NCI-H146 treated with DMSO at 0.1 percent for 48 hours (cell line): ENCODE measurements around the gene NRP2.
A peak's percentile ranks its signal among the peaks of the same experiment; 100 is the strongest.

Experiments
- DNase-seq: peaks from one replicate; lab custom pipeline; 2025; ENCODE audit not compliant: unreplicated experiment; lab: John Stamatoyannopoulos, UW

Gene NRP2, protein sequence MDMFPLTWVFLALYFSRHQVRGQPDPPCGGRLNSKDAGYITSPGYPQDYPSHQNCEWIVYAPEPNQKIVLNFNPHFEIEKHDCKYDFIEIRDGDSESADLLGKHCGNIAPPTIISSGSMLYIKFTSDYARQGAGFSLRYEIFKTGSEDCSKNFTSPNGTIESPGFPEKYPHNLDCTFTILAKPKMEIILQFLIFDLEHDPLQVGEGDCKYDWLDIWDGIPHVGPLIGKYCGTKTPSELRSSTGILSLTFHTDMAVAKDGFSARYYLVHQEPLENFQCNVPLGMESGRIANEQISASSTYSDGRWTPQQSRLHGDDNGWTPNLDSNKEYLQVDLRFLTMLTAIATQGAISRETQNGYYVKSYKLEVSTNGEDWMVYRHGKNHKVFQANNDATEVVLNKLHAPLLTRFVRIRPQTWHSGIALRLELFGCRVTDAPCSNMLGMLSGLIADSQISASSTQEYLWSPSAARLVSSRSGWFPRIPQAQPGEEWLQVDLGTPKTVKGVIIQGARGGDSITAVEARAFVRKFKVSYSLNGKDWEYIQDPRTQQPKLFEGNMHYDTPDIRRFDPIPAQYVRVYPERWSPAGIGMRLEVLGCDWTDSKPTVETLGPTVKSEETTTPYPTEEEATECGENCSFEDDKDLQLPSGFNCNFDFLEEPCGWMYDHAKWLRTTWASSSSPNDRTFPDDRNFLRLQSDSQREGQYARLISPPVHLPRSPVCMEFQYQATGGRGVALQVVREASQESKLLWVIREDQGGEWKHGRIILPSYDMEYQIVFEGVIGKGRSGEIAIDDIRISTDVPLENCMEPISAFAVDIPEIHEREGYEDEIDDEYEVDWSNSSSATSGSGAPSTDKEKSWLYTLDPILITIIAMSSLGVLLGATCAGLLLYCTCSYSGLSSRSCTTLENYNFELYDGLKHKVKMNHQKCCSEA

DNA sequence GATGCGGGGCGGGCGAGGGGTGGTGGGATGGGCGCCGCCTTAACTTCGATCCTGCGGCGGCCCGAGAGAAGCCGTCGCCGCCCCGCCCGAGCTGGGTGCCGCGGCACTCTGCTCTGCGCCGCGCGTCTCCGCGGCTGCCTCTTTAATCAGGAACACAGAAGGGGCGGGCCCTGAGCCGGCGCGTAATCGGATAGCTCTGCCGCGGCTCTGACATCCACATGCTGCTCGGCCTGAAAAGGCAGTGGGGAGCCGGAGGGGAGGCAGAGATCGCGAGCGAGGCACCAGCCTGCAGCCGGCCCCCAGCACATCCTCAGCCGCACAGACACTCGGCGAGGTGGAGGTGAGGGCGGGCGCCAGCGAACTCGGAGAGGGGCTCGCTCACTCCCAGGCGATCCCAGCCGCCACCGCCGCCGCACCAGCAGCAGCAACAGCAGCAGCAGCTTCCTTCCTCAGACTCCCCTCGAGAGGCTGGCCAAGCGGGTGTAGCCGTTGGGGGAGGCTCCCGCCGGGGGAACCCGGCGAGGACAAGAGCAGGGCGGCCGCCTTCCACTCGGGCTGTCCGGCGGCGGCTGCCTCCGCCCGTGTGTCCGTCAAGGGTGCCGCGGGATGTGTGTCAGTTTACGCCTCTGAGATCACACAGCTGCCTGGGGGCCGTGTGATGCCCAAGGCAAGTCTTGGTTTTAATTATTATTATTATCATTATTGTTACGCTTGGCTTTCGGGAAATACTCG, at the start of gene NRP2:
Gene NRP2 (plus strand): TSS at position 263 of the 732 bp plus-strand sequence. CDS start 790 bp downstream, outside the sequence.
- DNase-seq = peak; percentile 61

DNA sequence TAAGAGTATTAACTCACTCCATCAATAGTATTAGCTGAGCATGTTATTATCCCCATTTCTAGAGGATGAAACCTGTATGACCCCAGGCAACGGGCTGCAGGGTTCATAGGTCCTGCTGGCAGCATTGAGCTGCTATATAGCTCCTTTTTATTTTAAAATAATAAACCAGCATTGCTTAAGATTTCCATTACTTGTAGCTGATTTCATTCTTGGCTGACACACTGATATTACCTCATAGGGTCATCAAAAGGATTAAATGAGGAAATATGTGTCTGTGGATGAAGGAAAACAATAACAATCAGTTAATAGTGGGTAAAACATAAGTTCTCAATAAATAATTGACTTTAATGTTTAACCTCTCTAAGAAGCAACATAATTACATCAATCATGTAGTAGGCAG, 48.3 kb upstream of the NRP2 start:
- DNase-seq = no peak

DNA sequence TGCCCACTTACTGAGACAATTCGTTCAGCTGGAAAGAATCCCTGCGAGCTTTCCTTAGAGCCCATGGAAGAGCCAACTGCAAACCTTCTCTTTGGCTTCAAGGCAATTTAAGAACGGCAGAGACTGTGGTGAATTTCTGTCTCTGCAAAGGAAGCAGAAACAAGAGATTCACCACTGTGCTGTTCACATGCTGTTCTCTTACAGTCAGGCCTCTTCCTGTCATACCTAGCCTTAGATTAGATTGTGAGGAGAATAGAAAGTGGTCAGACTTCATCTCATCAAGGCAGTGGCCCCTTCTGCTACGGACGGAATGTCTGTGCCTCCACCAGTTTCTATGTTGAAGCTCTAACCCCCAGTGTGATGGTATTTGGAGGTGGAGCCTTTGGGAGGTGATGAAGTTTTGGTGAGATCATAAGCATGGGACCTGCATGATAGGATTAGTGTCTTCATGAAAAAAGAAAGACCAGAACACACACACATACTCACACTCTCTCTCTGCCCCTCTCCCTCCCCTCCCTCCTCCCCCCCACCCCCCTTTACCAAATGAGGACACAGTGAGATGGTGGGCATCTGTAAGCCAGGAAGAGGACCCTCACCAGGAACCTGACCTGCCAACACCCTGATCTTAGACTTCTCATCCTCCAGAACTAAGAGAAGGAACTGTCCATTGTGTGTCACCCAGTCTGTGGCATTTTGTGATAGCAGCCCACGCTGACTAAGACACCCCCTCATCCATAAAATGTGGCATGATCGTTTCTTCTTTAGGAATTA, 45.6 kb upstream of the NRP2 start:
- no peak for DNase-seq

DNA sequence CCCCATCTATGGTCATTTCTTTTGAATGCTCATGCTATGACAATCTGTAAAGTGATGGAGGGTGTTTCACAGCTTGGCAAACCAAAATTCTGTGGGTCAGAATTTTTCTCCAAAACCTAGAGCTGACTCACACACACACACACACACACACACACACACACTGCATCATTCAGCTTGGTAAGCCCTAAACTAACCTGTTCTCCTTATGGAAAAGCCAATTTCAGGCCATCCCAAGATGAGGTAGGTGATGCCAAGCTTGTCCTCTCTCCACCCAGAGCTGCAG, 45.0 kb upstream of the NRP2 start:
- DNase-seq = no peak

DNA sequence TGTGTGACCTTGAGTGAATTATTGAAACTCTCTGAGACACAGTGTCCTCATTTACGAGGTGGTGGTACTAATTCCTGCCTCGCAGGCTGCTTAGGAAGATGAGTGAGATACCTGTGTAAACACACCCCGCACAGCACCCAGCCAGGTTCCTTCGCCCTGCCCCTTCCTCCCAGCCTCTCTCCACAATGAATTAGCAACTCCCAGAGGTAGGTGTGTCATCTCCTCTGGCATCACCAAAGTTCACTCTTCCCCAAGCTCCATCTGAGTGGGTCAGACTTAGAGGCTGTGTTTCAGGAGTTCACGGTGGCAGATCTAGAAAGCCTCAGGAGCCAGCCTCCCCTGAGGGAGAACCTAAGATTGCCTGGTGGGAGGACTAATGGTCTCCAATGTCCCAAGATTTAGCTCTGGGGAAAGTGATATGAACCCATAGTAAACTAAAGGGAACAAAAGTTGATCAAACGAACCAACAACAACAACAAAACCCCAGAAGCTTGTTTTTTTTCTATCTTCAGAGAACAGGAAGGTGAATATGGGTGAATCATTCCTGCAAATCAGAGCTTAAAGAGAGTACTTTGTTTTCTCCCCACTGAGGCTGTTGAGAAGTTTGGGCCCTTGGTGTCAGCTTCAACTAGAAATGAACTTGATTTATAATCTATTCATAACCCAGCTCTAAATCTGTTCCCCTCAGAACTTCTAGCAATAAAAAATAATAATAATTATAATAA, 44.4 kb upstream of the NRP2 start:
- DNase-seq = no peak

DNA sequence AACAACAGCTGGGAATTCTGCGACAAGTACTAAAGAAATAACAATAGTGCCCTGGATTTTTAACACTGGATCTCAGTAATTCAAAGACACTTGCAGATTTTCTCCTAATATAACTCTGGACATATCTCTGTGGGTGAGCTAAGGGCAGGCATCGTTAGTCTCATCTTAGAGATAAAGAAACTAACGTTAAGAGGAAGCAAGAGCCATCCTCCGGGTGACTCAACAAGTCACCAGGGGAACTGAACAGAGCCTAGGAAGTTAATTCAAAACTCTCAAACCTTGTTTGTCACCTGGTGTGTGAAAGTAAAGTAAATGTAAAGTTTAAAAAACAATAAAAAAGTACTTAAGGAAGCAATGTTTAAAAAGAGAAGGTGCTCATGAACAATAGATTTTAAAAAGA, 41.6 kb upstream of the NRP2 start:
- no peak for DNase-seq

DNA sequence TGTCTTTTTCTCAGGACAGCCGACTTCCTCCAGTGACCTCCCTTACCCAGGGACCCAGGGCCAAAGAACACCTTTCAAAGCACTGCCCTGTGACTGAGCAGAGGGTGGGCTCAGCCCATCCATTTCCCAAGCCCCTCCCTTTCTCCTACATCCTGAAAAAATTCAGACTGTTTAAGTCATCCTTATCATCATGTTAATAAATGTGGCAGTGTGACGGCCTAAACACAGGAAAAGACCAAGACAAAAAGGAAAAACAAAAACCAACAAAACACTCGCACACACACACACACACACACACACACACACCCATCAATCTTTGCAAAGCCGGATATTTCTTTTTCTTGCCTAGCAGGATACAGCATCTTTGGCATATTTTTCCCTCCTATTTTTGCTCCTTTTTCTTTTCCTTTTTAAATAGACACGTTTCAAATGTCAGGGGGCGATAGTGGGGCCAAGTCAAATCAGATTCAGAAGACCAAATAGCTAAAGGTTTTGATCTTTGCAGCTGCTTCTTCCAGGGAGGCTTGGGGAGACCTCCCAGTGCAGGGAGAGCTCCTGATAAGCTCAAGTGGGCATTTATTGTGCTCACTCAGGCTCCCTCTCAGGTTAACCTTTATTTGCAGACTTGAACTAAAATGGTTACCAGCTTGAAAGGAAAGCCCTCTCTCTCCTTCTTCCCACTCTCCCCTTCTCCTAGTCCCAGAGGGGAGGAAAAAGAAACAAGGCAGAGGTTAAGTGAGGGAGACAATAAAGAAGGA, 39.5 kb upstream of the NRP2 start:
- no peak for DNase-seq

DNA sequence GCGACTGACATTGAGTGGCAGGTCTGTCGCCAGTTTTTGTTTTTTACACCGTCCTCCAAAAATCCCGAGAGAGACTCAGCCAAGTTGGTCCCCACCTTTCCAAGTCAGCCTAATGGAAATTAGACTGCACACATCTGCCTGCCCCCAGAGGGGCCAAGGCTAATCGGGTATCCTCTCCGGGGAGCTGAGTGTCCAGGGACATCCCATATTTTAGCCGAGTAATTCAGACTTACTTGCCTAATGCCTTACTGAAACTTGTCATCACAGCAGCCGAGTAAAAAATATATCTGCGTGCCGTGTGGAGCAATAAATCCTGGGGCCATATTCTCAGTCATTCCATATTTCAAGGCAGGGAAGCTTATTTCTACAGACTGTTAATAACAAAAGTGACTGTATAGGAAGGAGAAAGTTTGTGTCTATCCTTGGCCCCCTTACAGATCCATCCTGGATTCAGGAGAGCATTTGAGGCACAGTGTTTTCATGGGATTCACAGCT, 38.9 kb upstream of the NRP2 start:
- no peak for DNase-seq

DNA sequence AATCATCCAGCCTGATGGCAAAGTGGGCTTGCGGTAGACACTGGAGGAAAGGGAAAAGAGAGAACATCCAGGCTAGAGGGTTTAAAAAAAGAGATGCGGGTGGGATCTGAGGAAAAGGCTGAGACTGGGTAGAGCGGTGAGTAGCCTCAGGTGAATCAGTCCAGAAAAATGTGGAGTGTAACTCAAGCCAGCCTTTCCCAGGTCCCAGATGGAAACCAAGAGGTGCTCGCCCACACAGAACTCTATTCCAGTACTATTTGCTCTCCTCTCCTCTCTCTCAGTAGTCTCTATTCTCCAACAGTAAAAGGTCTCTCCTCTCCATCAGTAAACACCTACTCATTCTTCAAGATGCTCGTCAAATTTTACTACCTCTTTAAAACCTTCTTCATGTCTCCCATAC, 38.3 kb upstream of the NRP2 start:
- no peak for DNase-seq

DNA sequence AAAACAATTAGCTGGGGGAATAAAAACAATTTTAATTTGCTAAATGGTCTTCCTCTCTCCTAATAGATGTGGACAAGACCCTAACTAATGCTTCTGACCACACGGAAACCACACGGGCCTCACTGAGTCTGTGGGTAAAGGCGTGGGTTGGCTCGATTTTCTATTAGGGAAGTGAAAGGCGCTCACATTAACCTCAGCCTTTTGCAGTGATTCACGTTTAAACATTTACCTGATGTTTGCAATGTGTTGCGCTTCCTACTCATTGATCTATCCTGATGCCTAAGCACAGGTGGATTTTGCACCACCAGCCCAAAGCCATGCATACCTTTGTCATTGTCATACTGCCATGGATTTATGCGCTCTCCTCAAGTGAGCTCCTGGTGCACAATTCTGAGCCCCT, 35.6 kb upstream of the NRP2 start:
- no peak for DNase-seq

DNA sequence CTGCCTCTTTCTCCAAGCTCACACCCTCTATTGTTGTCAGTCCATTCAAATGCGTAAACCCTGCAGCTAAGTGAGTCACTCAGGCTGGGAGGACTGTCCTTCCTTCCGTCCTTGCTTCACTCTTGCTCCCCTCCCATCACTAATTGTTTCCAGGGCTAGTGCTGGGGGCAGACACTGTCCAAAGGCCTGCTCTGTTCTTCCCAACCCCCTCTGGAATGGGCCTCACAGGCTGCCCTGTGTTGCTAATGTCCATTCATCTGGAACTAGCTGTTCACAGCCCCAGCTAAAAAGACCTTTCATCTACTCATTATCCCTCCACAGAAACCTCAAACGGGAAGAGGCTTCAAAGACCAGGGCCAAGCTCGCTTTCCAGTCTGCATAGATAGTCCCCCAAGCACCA, 31.9 kb upstream of the NRP2 start:
- DNase-seq = no peak

DNA sequence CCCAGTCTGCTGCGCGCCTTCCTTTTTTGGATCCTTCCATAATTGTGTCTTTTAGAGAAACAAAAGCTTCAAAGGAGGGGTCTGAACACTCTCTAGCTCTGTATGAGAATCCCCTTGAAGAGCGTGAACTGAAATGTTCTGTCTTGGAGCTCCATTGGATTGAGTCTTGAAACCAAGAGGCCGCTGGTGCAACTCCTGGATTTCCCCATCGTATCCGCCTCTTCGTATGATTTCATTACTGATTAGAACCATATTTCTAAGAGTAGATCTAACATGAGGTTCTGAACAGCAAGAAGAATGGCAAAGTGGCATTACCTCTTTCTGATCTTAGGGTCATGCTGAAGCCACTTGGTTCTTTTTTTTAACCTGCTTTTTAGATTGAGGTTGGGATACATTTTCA, 31.4 kb upstream of the NRP2 start:
- DNase-seq = no peak

DNA sequence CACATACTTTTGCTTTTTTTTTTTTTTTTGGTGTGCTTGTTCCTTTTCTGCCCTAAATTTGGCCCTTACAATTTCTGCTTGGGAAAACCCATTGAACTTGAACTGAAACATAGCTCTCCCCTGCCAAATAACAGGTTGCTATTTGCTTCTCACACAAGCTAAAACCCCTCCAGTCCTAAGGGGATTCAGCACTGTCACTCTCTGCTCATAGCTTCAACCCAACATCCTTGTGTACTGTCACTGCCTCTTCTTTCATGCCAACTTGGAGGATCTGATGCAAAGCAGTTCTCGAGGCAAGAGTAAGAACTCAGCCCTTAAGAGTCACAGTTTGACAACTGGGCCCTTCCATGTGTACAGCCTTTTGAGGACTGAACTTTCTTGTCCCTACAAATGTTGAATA, 30.6 kb upstream of the NRP2 start:
- DNase-seq = no peak

DNA sequence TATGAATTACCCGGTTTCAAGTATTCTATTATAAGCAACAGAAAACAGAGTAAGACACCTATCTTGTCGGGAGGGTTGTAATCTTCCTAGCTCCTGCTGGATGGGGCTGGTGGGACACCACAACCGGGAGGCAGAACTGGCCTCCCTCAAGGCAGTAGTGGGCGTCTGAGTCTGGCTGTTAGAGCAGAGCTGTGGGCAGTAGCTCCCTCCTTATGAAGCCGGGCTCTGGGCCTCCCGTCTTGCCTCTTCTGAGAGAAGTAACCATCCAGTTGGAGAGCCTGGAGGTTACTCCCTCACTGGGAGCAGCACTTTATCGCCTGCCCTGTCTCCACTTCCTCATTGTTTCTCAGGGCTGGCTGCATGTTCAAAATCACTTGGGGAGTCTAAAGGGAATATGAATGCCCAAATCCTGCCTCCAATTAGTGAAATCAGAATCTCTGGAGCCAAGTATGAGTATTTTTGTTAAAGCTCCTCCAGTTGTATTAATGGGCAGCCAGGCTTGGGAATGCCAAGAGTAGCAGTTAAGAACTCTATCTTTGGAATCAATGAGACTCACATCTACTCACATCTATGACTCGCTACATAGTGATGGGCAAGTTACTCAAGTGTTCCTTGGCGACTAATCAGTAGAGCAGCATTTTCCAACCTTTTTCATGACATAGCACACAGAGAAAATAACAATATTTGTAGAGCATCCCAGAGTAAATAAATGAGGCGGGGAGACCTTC, 27.3 kb upstream of the NRP2 start:
- DNase-seq = no peak

DNA sequence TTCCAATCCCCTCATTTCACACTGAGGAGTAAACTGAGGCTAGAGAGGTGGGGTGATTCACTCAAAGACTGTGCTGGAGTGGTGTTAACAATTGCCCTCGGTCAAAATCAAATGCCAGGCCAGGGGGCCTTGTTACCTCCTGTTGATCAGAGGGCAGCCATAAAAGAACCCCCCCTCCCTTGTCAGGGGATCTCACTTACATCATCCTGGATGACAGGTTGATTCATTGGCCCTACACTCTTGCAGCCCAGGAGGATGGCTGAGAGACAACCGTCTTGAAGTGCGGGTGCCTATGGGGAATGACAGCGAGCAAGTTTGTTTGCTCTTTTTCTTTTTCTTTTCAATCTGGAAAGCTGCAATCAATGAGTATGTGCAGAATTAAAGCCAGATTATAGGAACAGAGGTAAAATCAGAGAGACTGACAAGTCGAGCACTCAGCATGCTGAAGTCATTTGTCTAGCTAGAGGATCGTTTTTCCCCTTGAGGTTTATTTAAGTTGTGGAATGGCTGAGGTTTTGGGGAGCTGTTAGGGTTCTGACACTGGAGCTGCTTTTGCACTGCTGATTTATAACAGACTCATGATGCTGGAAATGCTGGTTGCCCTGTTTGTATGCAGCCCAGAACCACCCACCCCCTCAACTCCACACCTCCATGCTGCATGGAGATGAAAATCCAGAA, 26.4 kb upstream of the NRP2 start:
- DNase-seq = no peak

DNA sequence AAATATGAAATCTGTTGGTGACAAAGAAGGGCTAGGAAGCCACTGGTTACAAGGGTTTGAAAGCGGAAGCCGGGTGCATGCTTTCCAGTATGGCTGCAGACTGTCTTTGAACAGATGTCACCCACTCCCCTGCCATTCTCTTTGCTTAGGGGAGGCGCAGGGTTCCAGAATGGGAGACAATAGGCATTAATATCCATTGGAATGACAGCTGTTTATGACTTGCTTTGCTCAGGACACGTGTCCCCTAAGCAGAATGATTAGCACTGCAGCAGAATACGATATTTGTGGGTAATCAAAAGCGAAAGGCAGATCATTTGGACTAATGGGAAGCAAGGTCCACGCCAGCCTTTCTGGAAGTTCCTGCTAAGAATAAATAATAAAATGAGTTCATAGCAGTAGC, 25.8 kb upstream of the NRP2 start:
- DNase-seq = no peak

DNA sequence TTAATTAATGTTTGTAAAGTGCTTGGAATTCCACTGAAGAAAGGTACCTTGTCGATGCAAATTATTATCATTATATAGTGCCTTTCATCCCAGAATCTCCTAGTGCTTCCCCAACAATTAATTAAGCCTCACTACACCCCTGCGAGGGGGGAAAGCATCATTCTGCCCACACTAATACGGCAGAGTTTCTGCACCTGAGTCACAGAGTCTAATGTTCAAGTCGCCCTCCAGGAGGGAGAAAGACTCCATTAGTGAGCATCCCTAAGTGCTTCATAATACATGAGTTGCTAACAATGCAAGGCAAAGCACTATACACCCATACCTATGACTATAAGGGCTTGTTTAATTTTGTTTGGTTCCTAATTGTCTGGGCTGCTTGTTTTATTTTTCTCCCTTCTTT, 25.4 kb upstream of the NRP2 start:
- DNase-seq = no peak

DNA sequence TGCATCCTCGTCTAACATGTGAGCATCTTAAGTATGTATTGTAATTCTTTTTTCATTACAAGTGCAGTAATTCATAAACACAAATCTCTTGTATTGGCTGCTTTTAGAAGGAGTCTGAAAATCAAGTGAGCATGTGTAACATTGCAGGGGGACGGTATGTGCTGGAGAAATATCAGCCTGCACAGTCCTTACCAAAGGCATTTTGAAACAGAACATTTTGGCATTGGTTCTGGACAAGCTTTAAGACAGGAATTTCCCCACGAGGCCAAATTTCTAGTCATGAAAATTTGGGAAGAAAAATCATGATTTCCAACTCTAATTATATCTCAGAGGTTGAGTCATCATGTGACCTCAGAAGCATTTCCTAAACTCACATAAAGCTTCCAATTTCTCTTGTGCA, 24.7 kb upstream of the NRP2 start:
- no peak for DNase-seq
